ENCODE measurements around the gene ADGRL2. TPM values are rescaled to one million over a fixed set of nuclear protein-coding genes. Genes with fewer than 3 reads are reported as not detected.
A peak's percentile ranks its signal among the peaks of the same experiment; 100 is the strongest.

The ADGRL2 gene
- total RNA-seq, 1 donor from 2014 or later: 270 TPM

GRCh38 chr1:81813691-81814090, 13.0 kb downstream of the ADGRL2 start:
- Histone ChIP-seq H3K36me3 (no peaks in the 10 kb centered on the region), H3K4me1 (peaks cover 75% of the 10 kb centered on the region), H3K79me2 (ENCODE audit: low read depth) (peaks cover 100% of the 10 kb centered on the region), H3K9me3 (ENCODE audit: low read depth) (no peaks in the 10 kb centered on the region), H3K9ac (no peak overlapping the region), H3K4me2 (peak overlapping the region; percentile 23), H3K27ac (peak overlapping the region; percentile 9), H3K4me3 (no peak overlapping the region), H4K20me1 (ENCODE audit: low read depth) (peaks cover 100% of the 10 kb centered on the region), H3K27me3 (no peaks in the 10 kb centered on the region), H2AFZ (replicated peaks) (no peak overlapping the region), H3F3A (ENCODE audit: low read depth) (peaks cover 8% of the 10 kb centered on the region)
- H3K27ac Mint-ChIP-seq: no peak overlapping the region
- peaks cover 39% of the 10 kb centered on the region for H3K4me1 Mint-ChIP-seq
- DNase-seq (ENCODE audit: low spot score): no peak
- no peaks in the 10 kb centered on the region for H3K9me3 Mint-ChIP-seq
- TF ChIP-seq EZH2 (IDR thresholded peaks at IDR 0.05) (no peak), CTCF (IDR thresholded peaks at IDR 0.05) (no peak), EZH2phosphoT487 (IDR thresholded peaks at IDR 0.05) (no peak)
- H3K36me3 Mint-ChIP-seq: peaks cover 21% of the 10 kb centered on the region
- no peaks in the 10 kb centered on the region for H3K27me3 Mint-ChIP-seq (ENCODE audit: insufficient read depth, low read depth)
- H3K4me3 Mint-ChIP-seq: no peak overlapping the region

- Histone ChIP-seq H3K9ac (no peak overlapping the region), H3K9me3 (ENCODE audit: low read depth) (no peaks in the 10 kb centered on the region), H3K4me2 (peak overlapping the region; percentile 36), H3F3A (ENCODE audit: low read depth) (peaks cover 7% of the 10 kb centered on the region), H3K4me1 (peaks cover 64% of the 10 kb centered on the region), H3K36me3 (no peaks in the 10 kb centered on the region), H3K27ac (peak overlapping the region; percentile 54), H4K20me1 (ENCODE audit: low read depth) (peaks cover 100% of the 10 kb centered on the region), H3K4me3 (no peak overlapping the region), H3K79me2 (ENCODE audit: low read depth) (peaks cover 100% of the 10 kb centered on the region), H2AFZ (replicated peaks) (no peak overlapping the region), H3K27me3 (no peaks in the 10 kb centered on the region)
- Mint-ChIP-seq H3K4me1 (peaks cover 28% of the 10 kb centered on the region), H3K36me3 (peaks cover 20% of the 10 kb centered on the region), H3K4me3 (no peak overlapping the region), H3K9me3 (peaks cover 6% of the 10 kb centered on the region), H3K27me3 (ENCODE audit: insufficient read depth, low read depth) (peaks cover 4% of the 10 kb centered on the region), H3K27ac (no peak overlapping the region)
- DNase-seq (ENCODE audit: low spot score): no peak
- TF ChIP-seq CTCF (IDR thresholded peaks at IDR 0.05): no peak
- TF ChIP-seq EZH2phosphoT487 (IDR thresholded peaks at IDR 0.05): no peak
- no peak for TF ChIP-seq EZH2 (IDR thresholded peaks at IDR 0.05)
Observed at GRCh38 chr1:81819613-81820012, 18.9 kb downstream of the ADGRL2 start.

- no peak overlapping the region for H3K4me3 Mint-ChIP-seq
- DNase-seq (ENCODE audit: low spot score): peak; percentile 52
Observed at GRCh38 chr1:81820765-81821164, 20.0 kb downstream of the ADGRL2 start.

More at GRCh38 chr1:81820765-81821164, 20.0 kb downstream of the ADGRL2 start:
- Histone ChIP-seq H3K4me2 (peak overlapping the region; percentile 36), H3K9ac (no peak overlapping the region), H3K27ac (peak overlapping the region; percentile 54), H3K27me3 (no peaks in the 10 kb centered on the region), H3K4me3 (no peak overlapping the region), H3F3A (ENCODE audit: low read depth) (peaks cover 7% of the 10 kb centered on the region), H4K20me1 (ENCODE audit: low read depth) (peaks cover 100% of the 10 kb centered on the region), H2AFZ (replicated peaks) (no peak overlapping the region), H3K4me1 (peaks cover 62% of the 10 kb centered on the region), H3K36me3 (no peaks in the 10 kb centered on the region), H3K79me2 (ENCODE audit: low read depth) (peaks cover 100% of the 10 kb centered on the region), H3K9me3 (ENCODE audit: low read depth) (no peaks in the 10 kb centered on the region)
- Mint-ChIP-seq H3K9me3 (peaks cover 8% of the 10 kb centered on the region), H3K4me1 (peaks cover 30% of the 10 kb centered on the region), H3K27ac (no peak overlapping the region), H3K36me3 (peaks cover 25% of the 10 kb centered on the region), H3K27me3 (ENCODE audit: insufficient read depth, low read depth) (peaks cover 4% of the 10 kb centered on the region)
- TF ChIP-seq EZH2 (IDR thresholded peaks at IDR 0.05) (no peak), EZH2phosphoT487 (IDR thresholded peaks at IDR 0.05) (no peak), CTCF (IDR thresholded peaks at IDR 0.05) (no peak)

Measured in neural progenitor cell (in vitro differentiated cells).